ENCODE results near the gene CACNA1B.
"Not testable (repeated sequence)": the region's sequence is repeated elsewhere in the genome, so short reads cannot be mapped to it uniquely, and the experiment has no call there.

CACNA1B gene

GRCh38 chr9:138009016-138009802 lies 131.6 kb downstream of the CACNA1B start:
- no peak overlapping the region for H3K4me3 Mint-ChIP-seq

GRCh38 chr9:138009803-138010690 lies 132.5 kb downstream of the CACNA1B start:
- Mint-ChIP-seq H3K36me3 (ENCODE audit: low read depth) (no peaks in the 10 kb centered on the region), H3K4me1 (ENCODE audit: low read depth) (no peaks in the 10 kb centered on the region), H3K27me3 (peaks cover 2% of the 10 kb centered on the region), H3K4me3 (no peak overlapping the region), H3K9me3 (no peaks in the 10 kb centered on the region), H3K27ac (no peak overlapping the region)

More at GRCh38 chr9:138009016-138009802, 131.6 kb downstream of the CACNA1B start:
- Mint-ChIP-seq H3K27ac (no peak overlapping the region), H3K9me3 (no peaks in the 10 kb centered on the region), H3K27me3 (peaks cover 8% of the 10 kb centered on the region), H3K36me3 (ENCODE audit: low read depth) (no peaks in the 10 kb centered on the region), H3K4me1 (ENCODE audit: low read depth) (no peaks in the 10 kb centered on the region)

GRCh38 chr9:138010861-138011260 lies 133.3 kb downstream of the CACNA1B start:
- Mint-ChIP-seq H3K4me3 (no peak overlapping the region), H3K27ac (no peak overlapping the region), H3K36me3 (ENCODE audit: low read depth) (no peaks in the 10 kb centered on the region), H3K9me3 (no peaks in the 10 kb centered on the region), H3K27me3 (no peaks in the 10 kb centered on the region), H3K4me1 (ENCODE audit: low read depth) (no peaks in the 10 kb centered on the region)

- H3K4me3 Mint-ChIP-seq, result no peak overlapping the region
- H3K27ac Mint-ChIP-seq, result no peak overlapping the region
- H3K9me3 Mint-ChIP-seq, result no peaks in the 10 kb centered on the region
Measured at GRCh38 chr9:138011951-138012500, 134.4 kb downstream of the CACNA1B start.

GRCh38 chr9:138013273-138013672 lies 135.7 kb downstream of the CACNA1B start:
- Mint-ChIP-seq H3K27me3 (no peaks in the 10 kb centered on the region), H3K36me3 (ENCODE audit: low read depth) (no peaks in the 10 kb centered on the region), H3K9me3 (no peaks in the 10 kb centered on the region), H3K4me1 (ENCODE audit: low read depth) (no peaks in the 10 kb centered on the region), H3K27ac (no peak overlapping the region), H3K4me3 (no peak overlapping the region)

More at GRCh38 chr9:138011951-138012500, 134.4 kb downstream of the CACNA1B start:
- H3K27me3 Mint-ChIP-seq, result no peaks in the 10 kb centered on the region
- no peaks in the 10 kb centered on the region for H3K4me1 Mint-ChIP-seq (ENCODE audit: low read depth)
- H3K36me3 Mint-ChIP-seq (ENCODE audit: low read depth), result no peaks in the 10 kb centered on the region

- Mint-ChIP-seq H3K4me1 (ENCODE audit: low read depth) (no peaks in the 10 kb centered on the region), H3K36me3 (ENCODE audit: low read depth) (no peaks in the 10 kb centered on the region), H3K4me3 (no peak overlapping the region), H3K27ac (no peak overlapping the region), H3K27me3 (no peaks in the 10 kb centered on the region), H3K9me3 (no peaks in the 10 kb centered on the region)
Measured at GRCh38 chr9:138013836-138014562, 136.4 kb downstream of the CACNA1B start.

- H3K4me1 Mint-ChIP-seq (ENCODE audit: low read depth), result no peaks in the 10 kb centered on the region
- no peak overlapping the region for H3K4me3 Mint-ChIP-seq
- no peaks in the 10 kb centered on the region for H3K36me3 Mint-ChIP-seq (ENCODE audit: low read depth)
- no peaks in the 10 kb centered on the region for H3K27me3 Mint-ChIP-seq
- H3K27ac Mint-ChIP-seq, result no peak overlapping the region
- no peaks in the 10 kb centered on the region for H3K9me3 Mint-ChIP-seq
Measured at GRCh38 chr9:138014563-138014945, 137.0 kb downstream of the CACNA1B start.

- H3K27ac Mint-ChIP-seq, result no peak overlapping the region
- no peaks in the 10 kb centered on the region for H3K4me1 Mint-ChIP-seq (ENCODE audit: low read depth)
- no peaks in the 10 kb centered on the region for H3K27me3 Mint-ChIP-seq
- no peaks in the 10 kb centered on the region for H3K36me3 Mint-ChIP-seq (ENCODE audit: low read depth)
- no peak overlapping the region for H3K4me3 Mint-ChIP-seq
- no peaks in the 10 kb centered on the region for H3K9me3 Mint-ChIP-seq
Measured at GRCh38 chr9:138015021-138015829, 137.6 kb downstream of the CACNA1B start.

- no peak overlapping the region for H3K4me3 Mint-ChIP-seq
- H3K4me1 Mint-ChIP-seq (ENCODE audit: low read depth), result no peaks in the 10 kb centered on the region
- peaks cover 2% of the 10 kb centered on the region for H3K27me3 Mint-ChIP-seq
- no peaks in the 10 kb centered on the region for H3K36me3 Mint-ChIP-seq (ENCODE audit: low read depth)
- no peak overlapping the region for H3K27ac Mint-ChIP-seq
- H3K9me3 Mint-ChIP-seq, result no peaks in the 10 kb centered on the region
Measured at GRCh38 chr9:138016406-138017187, 139.0 kb downstream of the CACNA1B start.

- peaks cover 7% of the 10 kb centered on the region for H3K27me3 Mint-ChIP-seq
- H3K4me1 Mint-ChIP-seq (ENCODE audit: low read depth), result no peaks in the 10 kb centered on the region
- no peaks in the 10 kb centered on the region for H3K9me3 Mint-ChIP-seq
- no peaks in the 10 kb centered on the region for H3K36me3 Mint-ChIP-seq (ENCODE audit: low read depth)
- H3K4me3 Mint-ChIP-seq, result no peak overlapping the region
- H3K27ac Mint-ChIP-seq, result no peak overlapping the region
Measured at GRCh38 chr9:138017200-138017599, 139.6 kb downstream of the CACNA1B start.

- not testable (repeated sequence) for H3K4me1 Mint-ChIP-seq (ENCODE audit: low read depth); H3K27ac Mint-ChIP-seq; H3K9me3 Mint-ChIP-seq; H3K4me3 Mint-ChIP-seq; H3K36me3 Mint-ChIP-seq (ENCODE audit: low read depth)
- H3K27me3 Mint-ChIP-seq, result peaks cover 12% of the 10 kb centered on the region
Measured at GRCh38 chr9:138019514-138019913, 141.9 kb downstream of the CACNA1B start.

GRCh38 chr9:138020120-138020794 lies 142.7 kb downstream of the CACNA1B start:
- Mint-ChIP-seq H3K9me3 (no peaks in the 10 kb centered on the region), H3K4me3 (no peak overlapping the region), H3K27ac (no peak overlapping the region), H3K4me1 (ENCODE audit: low read depth) (no peaks in the 10 kb centered on the region), H3K27me3 (peaks cover 18% of the 10 kb centered on the region), H3K36me3 (ENCODE audit: low read depth) (no peaks in the 10 kb centered on the region)

GRCh38 chr9:138020795-138021182 lies 143.2 kb downstream of the CACNA1B start:
- Mint-ChIP-seq H3K27me3 (peaks cover 23% of the 10 kb centered on the region), H3K27ac (no peak overlapping the region), H3K4me3 (no peak overlapping the region), H3K36me3 (ENCODE audit: low read depth) (no peaks in the 10 kb centered on the region), H3K4me1 (ENCODE audit: low read depth) (no peaks in the 10 kb centered on the region), H3K9me3 (no peaks in the 10 kb centered on the region)

Measured in stimulated activated naive CD8-positive, alpha-beta T cell treated with anti-CD3 and anti-CD28 coated beads, Interleukin-15, Interleukin-2, amounts not matched to agents 100 ng/mL and 50 ng/mL, for 24 hours (primary cell).